IPS DF 6.9 (cell line): ENCODE results near the gene TMEM117.
"Not testable (repeated sequence)": the region's sequence is repeated elsewhere in the genome, so short reads cannot be mapped to it uniquely, and the experiment has no call there.

Experiments
- DNase-seq: peaks from one replicate; pipeline ENCODE4 v3.0.0-alpha.2; 2013; ENCODE audit warnings: low read depth, low spot score
- H3K27ac ChIP-seq: one replicate; pipeline ENCODE4 v1.5.1; 2013; ENCODE audit warnings: low read length, control low read depth
- H3K27me3 ChIP-seq: 2 replicates; pipeline ENCODE4 v1.6.1; 2013; ENCODE audit warnings: mild to moderate bottlenecking, low read length; ENCODE audit not compliant: control insufficient read depth, insufficient read depth
- H3K36me3 ChIP-seq: 2 replicates; pipeline ENCODE4 v1.6.1; 2013; ENCODE audit warnings: low read length; ENCODE audit not compliant: control insufficient read depth, insufficient read depth
- H3K4me1 ChIP-seq: 2 replicates; pipeline ENCODE4 v1.6.1; 2013; ENCODE audit warnings: low read length; ENCODE audit not compliant: control insufficient read depth, insufficient read depth
- H3K4me3 ChIP-seq: 2 replicates; pipeline ENCODE4 v1.5.1; 2013; ENCODE audit warnings: mild to moderate bottlenecking, low read length
- H3K9me3 ChIP-seq: 2 replicates; pipeline ENCODE4 v1.6.1; 2013; ENCODE audit warnings: low read length, inconsistent platforms; ENCODE audit not compliant: control insufficient read depth, insufficient read depth
- WGBS: extraction: QIAGEN DNeasy Blood & Tissue Kit; methylation state at CpG from one replicate; pipeline ENCODE4 v1.1.7; 2013; ENCODE audit warnings: mixed read lengths, missing lambda C conversion rate; ENCODE audit not compliant: insufficient read length, insufficient coverage; 5-methylcytosine and 5-hydroxymethylcytosine counted together

The TMEM117 gene

GRCh38 chr12:44017216-44017615, 181.3 kb downstream of the TMEM117 start:
- no peak overlapping the region for H3K4me3 ChIP-seq
- no peak overlapping the region for H3K27ac ChIP-seq
- no peaks in the 10 kb centered on the region for H3K27me3 ChIP-seq
- DNase-seq = no peak
- H3K36me3 ChIP-seq = no peaks in the 10 kb centered on the region
- H3K9me3 ChIP-seq = no peaks in the 10 kb centered on the region
- 0 out of 2 replicates have a peak, but pooled peaks cover 1% of the 10 kb centered on the region for H3K4me1 ChIP-seq

GRCh38 chr12:44019118-44019517, 183.2 kb downstream of the TMEM117 start:
- no CpG with 5 or more reads among the region's 2 CpGs for WGBS
- Histone ChIP-seq H3K36me3 (no peaks in the 10 kb centered on the region), H3K4me1 (0 out of 2 replicates have a peak, but pooled peaks cover 1% of the 10 kb centered on the region), H3K4me3 (no peak overlapping the region), H3K27me3 (no peaks in the 10 kb centered on the region), H3K27ac (no peak overlapping the region), H3K9me3 (no peaks in the 10 kb centered on the region)
- peak; percentile 7 for DNase-seq

GRCh38 chr12:44020555-44020954, 184.7 kb downstream of the TMEM117 start:
- Histone ChIP-seq H3K4me3 (no peak overlapping the region), H3K9me3 (no peaks in the 10 kb centered on the region), H3K4me1 (0 out of 2 replicates have a peak, but pooled peaks cover 1% of the 10 kb centered on the region), H3K27ac (no peak overlapping the region), H3K36me3 (no peaks in the 10 kb centered on the region), H3K27me3 (no peaks in the 10 kb centered on the region)
- no CpG with 5 or more reads among the region's 1 CpG for WGBS
- DNase-seq = no peak

DNA sequence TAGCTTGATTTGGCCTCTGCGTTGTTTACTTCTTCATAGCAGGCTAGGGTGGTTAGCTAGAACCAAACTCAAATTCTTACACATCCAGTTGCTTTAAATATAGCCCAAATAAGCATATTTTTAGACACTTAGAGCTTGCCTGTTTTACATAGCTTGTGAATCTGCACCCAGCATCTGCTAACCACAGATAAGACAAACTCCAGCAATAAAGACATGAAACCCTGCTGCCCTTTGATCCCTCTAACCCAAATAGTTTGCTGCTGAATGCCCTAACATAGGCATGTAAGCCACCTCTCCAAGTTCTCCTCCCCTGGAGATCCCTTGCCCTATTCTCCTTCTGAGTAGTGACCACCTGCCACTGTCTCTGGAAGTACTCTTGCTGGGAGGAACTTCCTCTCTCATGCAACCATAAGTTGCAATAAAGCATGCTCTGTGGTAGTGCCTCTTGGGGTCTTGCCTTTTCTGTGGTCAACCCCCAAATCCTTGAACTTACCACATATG, 185.6 kb downstream of the TMEM117 start:
- no peaks in the 10 kb centered on the region for H3K9me3 ChIP-seq
- no peak for DNase-seq
- H3K27ac ChIP-seq = no peak overlapping the region
- 0 out of 2 replicates have a peak, but pooled peaks cover 1% of the 10 kb centered on the region for H3K4me1 ChIP-seq
- H3K4me3 ChIP-seq = no peak overlapping the region
- no peaks in the 10 kb centered on the region for H3K36me3 ChIP-seq
- no peaks in the 10 kb centered on the region for H3K27me3 ChIP-seq
- WGBS = no CpG with 5 or more reads among the region's 1 CpG

DNA sequence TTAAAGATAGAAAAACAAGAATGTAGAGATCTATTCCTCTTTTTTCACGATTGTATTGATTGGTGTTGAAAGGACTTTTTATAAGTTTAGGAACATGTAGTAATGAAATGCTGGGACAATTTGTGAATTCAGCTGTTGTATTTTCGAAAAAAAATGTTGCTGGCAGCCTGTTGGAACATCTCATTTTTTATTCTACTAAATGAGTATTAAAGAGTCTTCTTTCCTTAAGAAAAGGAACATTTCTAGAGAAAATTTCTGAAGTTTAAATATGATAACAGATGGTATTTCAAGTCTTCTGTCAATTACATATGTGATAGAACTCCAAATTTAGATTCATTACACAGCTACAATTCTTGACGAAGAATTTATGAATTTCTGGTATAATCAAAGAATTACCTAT, 189.6 kb downstream of the TMEM117 start:
- Histone ChIP-seq H3K4me1 (0 out of 2 replicates have a peak, but pooled peaks cover 1% of the 10 kb centered on the region), H3K4me3 (no peak overlapping the region), H3K27ac (no peak overlapping the region), H3K27me3 (no peaks in the 10 kb centered on the region), H3K9me3 (no peaks in the 10 kb centered on the region), H3K36me3 (no peaks in the 10 kb centered on the region)
- DNase-seq = no peak
- no CpG with 5 or more reads among the region's 3 CpGs for WGBS

- Histone ChIP-seq H3K9me3 (no peaks in the 10 kb centered on the region), H3K27me3 (no peaks in the 10 kb centered on the region), H3K4me3 (no peak overlapping the region), H3K36me3 (no peaks in the 10 kb centered on the region), H3K27ac (no peak overlapping the region), H3K4me1 (0 out of 2 replicates have a peak, but pooled peaks cover 1% of the 10 kb centered on the region)
- no peak for DNase-seq
- no CpG with 5 or more reads among the region's 2 CpGs for WGBS
These were observed 190.2 kb downstream of the TMEM117 start for GRCh38 chr12:44026046-44026445.

- no CpG with 5 or more reads among the region's 2 CpGs for WGBS
- not testable (repeated sequence) for H3K4me1 ChIP-seq
These were observed 191.0 kb downstream of the TMEM117 start for GRCh38 chr12:44026926-44027325.

GRCh38 chr12:44029194-44029593, 193.3 kb downstream of the TMEM117 start:
- no peaks in the 10 kb centered on the region for H3K36me3 ChIP-seq
- H3K9me3 ChIP-seq = no peaks in the 10 kb centered on the region
- H3K4me3 ChIP-seq = no peak overlapping the region
- no peaks in the 10 kb centered on the region for H3K4me1 ChIP-seq
- no peaks in the 10 kb centered on the region for H3K27me3 ChIP-seq
- DNase-seq = no peak
- no peak overlapping the region for H3K27ac ChIP-seq
- WGBS = no CpG with 5 or more reads among the region's 4 CpGs

More at GRCh38 chr12:44026926-44027325, 191.0 kb downstream of the TMEM117 start:
- H3K4me3 ChIP-seq, H3K36me3 ChIP-seq, DNase-seq, H3K27me3 ChIP-seq, H3K27ac ChIP-seq, H3K9me3 ChIP-seq: not testable (repeated sequence)

DNA sequence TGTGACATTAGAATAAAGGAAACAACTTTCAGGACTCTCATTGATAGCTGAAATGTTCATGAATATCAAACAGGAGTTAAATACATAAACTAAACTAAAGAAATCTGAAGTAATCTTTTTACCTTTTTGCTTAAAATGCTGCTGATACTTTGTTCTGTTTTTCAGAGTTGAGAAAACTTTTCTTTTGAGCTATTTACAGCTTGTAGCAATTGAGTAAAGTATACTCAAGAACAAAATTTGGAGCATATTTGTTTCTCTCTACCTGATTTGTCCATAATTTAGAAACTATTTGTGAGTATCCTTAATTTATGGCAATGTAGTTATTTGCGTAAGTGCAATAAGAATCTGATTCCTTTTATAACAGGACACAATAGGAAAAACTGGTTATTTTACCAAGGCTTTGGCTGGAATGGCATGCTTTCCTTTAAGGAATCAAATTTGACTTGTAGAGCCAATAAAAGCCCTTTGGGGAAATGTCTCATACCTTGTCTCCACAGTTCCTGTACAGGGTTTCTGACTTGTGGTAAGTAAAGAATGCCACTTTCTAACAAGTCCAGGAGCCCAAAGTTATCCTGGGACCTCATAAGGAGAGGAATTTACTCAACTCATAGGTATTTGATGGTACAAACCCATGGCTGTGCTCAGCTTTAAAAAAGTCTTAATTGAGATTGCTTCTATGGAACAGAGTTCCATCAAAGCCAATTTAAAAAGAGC, 195.7 kb downstream of the TMEM117 start:
- H3K27ac ChIP-seq = no peak overlapping the region
- H3K9me3 ChIP-seq = no peaks in the 10 kb centered on the region
- WGBS = no CpG with 5 or more reads among the region's 1 CpG
- H3K4me1 ChIP-seq = no peaks in the 10 kb centered on the region
- H3K36me3 ChIP-seq = no peaks in the 10 kb centered on the region
- H3K27me3 ChIP-seq = no peaks in the 10 kb centered on the region
- DNase-seq = no peak
- H3K4me3 ChIP-seq = no peak overlapping the region

DNA sequence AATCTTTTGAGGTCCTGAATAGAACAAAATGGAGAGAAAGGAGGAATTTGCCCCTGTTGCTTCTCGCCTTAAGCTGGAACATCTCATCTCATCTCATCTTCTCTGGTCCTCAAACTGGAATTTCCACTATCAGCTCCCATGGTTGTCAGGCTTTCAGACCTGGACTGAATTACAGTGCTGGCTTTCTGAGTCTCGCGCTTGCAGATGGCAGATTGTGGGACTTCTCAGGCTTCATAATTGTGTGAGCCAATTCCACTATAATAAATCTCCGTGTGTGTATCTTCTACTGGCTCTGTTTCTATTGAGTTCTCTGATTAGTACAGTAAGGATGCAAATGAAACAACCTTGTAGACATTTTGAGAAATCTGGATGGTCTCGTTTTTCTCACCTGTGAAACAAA, 199.0 kb downstream of the TMEM117 start:
- no peak overlapping the region for H3K27ac ChIP-seq
- H3K27me3 ChIP-seq = no peaks in the 10 kb centered on the region
- no peaks in the 10 kb centered on the region for H3K36me3 ChIP-seq
- H3K4me3 ChIP-seq = no peak overlapping the region
- no peak for DNase-seq
- H3K4me1 ChIP-seq = no peaks in the 10 kb centered on the region
- H3K9me3 ChIP-seq = no peaks in the 10 kb centered on the region
- WGBS = no CpG with 5 or more reads among the region's 5 CpGs
